Fibroblast of villous mesenchyme (primary cell): ENCODE data around the gene CABP5. TPM values are rescaled to one million over a fixed set of nuclear protein-coding genes. Genes with fewer than 3 reads are reported as not detected.
A peak's percentile ranks its signal among the peaks of the same experiment; 100 is the strongest.
"Not testable (repeated sequence)": the region's sequence is repeated elsewhere in the genome, so short reads cannot be mapped to it uniquely, and the experiment has no call there.

Experiments used
- DNase-seq: peaks from one replicate; pipeline ENCODE4 v3.0.0-alpha.2; 2010; ENCODE audit warnings: low read depth
- H3K4me3 ChIP-seq: 2 replicates; pipeline ENCODE4 v1.5.1; 2011; ENCODE audit warnings: low read depth, mild to moderate bottlenecking, low read length
- CTCF ChIP-seq: IDR thresholded peaks from 2 replicates; pipeline ENCODE4 v1.5.1; 2012; ENCODE audit warnings: low read depth, mild to moderate bottlenecking, low read length; ENCODE audit not compliant: insufficient read depth
- total RNA-seq: library from RNA; depleted of rRNA; stranded (reverse); fragments of >200 nt; gene quantifications from 2 replicates; pipeline ENCODE4 v1.2.3, GENCODE V29; 2012

CABP5 gene
- total RNA-seq, result not detected in 2 replicates

DNA sequence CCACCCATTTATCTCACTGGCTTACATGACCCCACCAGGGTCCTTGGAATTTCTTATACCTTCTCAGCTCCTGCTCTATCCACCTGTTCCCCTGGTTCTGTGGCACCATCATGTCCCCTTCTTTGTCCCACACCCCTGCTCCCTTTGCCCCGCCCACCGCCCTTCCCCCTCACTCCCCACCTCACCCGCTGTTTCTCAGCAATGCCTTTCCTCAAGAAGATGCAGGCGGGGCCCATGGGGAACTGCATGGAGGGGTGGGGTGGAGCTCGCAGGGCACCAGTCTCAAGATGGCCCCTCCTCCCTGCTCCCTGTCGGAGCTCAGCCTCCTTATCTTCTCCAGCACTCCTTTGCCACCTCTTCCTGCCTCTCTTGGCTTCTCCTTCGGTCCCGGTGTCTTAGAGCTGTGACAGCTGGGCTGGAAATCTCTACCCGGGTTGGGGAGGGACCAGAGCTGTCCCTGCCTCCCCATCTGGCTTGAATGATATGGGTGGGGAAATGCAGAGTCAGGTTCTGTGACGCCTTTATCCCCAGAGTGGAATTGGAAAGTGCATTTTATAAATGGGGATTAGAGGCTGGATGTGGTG lies at the start of gene CABP5:
TSS of gene CABP5 (minus strand) at position 405 of the 584 bp plus-strand sequence. CDS start at position 248, 157 bp downstream.
- H3K4me3 ChIP-seq, result no peak within 1 kb of the TSS
- TF ChIP-seq CTCF, result no peak
- DNase-seq, result no peak

DNA sequence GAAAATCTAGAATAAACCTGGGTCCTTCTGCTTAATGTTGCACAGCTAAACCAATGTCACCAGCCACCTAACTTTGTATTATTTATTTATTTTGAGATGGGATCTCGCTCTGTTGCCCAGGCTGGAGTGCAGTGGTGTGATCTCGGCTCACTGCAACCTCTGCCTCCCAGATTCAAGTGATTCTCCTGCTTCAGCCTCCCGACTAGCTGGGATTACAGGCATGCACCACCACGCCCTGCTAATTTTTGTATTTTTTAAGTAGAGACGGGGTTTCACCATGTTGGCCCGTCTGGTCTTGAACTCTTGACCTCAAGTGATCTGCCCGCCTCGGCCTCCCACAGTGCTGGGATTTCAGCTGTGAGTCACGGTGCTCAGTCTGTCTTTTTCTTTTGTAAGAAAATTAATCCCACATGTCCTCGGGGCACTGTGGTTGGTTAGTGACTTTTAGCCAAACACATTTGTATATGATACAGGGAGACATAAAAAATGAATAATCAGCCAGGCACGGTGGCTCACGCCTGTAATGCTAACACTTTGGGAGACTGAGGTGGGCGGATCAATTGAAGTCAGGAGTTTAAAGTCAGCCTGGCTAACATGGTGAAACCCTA lies 47.3 kb upstream of the CABP5 start:
- not testable (repeated sequence) for H3K4me3 ChIP-seq
- peak; percentile 85 for DNase-seq

GRCh38 chr19:48090281-48090802 lies 46.5 kb upstream of the CABP5 start:
- H3K4me3 ChIP-seq, result no peak overlapping the region
- DNase-seq, result peak; percentile 36
- no peak for TF ChIP-seq CTCF

- not testable (repeated sequence) for H3K4me3 ChIP-seq, DNase-seq
Measured at GRCh38 chr19:48088991-48089390, 45.1 kb upstream of the CABP5 start.

- no peak for DNase-seq
- TF ChIP-seq CTCF, result no peak
Measured at GRCh38 chr19:48085904-48086864, 42.3 kb upstream of the CABP5 start.

DNA sequence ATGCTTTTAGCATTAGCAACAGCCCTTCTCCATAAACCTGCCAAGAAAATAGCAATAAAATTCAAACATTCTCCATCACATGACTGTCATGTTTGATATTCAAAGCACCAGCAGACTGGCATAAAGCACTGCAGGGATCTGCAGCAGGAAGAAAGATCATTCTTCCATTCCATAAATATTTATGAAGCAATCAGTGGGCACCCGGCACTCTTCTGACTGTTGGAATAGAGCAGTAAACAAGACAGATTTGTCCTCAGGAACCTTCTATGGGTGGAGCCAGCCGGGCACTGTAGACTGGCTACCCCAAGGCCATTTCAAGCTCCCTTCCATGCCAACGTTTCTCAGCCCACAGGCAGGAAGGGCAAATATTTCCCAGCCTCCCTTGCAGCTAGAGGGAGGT lies 41.2 kb upstream of the CABP5 start:
- no peak for DNase-seq
- H3K4me3 ChIP-seq, result no peak overlapping the region
- TF ChIP-seq CTCF, result no peak

More at GRCh38 chr19:48085904-48086864, 42.3 kb upstream of the CABP5 start:
- no peak overlapping the region for H3K4me3 ChIP-seq

DNA sequence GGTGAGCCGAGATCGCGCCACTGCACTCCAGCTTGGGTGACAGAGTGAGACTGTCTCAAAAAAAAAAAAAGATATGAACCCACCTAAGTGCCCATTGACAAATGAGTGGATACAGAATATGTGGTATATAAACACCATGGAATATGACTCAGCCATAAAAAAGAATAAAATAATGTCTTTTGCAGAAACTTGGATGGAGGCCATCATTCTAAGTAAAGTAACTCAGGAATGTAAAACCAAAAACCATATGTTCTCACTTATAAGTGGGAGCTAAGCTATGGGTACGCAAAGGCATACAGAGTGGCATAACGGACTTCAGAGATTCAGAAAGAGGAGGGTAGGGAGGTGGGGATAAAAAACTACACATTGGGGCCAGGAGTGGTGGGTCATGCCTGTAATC lies 37.2 kb upstream of the CABP5 start:
- no peak for TF ChIP-seq CTCF
- no peak overlapping the region for H3K4me3 ChIP-seq
- no peak for DNase-seq

DNA sequence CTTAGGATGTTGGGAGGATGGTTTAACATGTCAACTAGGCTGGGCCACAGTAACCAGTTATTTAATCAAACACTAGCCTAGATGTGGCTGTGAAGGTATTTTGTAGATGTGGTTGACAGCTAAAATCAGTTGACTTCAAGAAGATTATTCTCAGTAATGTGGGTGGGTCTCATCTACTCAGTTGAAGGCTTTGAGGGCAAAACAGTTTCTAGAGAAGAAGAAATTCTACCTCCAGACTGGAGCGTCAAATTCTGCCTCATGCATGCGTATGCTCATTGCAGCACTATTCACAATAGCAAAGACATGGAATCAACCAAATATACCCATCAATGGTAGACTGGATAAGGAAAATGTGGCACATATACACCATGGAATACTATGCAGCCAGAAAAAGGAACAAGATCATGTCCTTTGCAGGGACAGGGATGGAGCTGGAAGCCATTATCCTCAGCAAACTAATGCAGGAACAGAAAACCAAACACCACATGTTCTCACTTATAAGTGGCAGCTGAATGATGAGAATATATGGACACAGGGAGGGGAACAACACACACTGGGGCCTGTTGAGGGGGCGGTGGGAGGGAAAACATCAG lies 26.4 kb upstream of the CABP5 start:
- not testable (repeated sequence) for DNase-seq, H3K4me3 ChIP-seq
